Activated naive CD4-positive, alpha-beta T cell treated with anti-CD3 and anti-CD28 coated beads, Interleukin-2, amount 50 U/mL, for 24 hours (primary cell): ENCODE results near the gene BACE1.

Experiments
- H3K27ac Mint-ChIP-seq: one replicate; pipeline ENCODE4 v1.8.0; 2021; ENCODE audit warnings: mild to moderate bottlenecking, mixed read lengths
- H3K27me3 Mint-ChIP-seq: one replicate; pipeline ENCODE4 v1.8.0; 2021; ENCODE audit warnings: mixed read lengths
- H3K36me3 Mint-ChIP-seq: one replicate; pipeline ENCODE4 v1.8.0; 2021; ENCODE audit warnings: mixed read lengths
- H3K4me1 Mint-ChIP-seq: one replicate; pipeline ENCODE4 v1.8.0; 2021; ENCODE audit warnings: mixed read lengths
- H3K4me3 Mint-ChIP-seq: one replicate; pipeline ENCODE4 v1.8.0; 2021; ENCODE audit warnings: mild to moderate bottlenecking, mixed read lengths
- H3K9me3 Mint-ChIP-seq: one replicate; pipeline ENCODE4 v1.8.0; 2021; ENCODE audit warnings: mixed read lengths

The BACE1 gene

DNA sequence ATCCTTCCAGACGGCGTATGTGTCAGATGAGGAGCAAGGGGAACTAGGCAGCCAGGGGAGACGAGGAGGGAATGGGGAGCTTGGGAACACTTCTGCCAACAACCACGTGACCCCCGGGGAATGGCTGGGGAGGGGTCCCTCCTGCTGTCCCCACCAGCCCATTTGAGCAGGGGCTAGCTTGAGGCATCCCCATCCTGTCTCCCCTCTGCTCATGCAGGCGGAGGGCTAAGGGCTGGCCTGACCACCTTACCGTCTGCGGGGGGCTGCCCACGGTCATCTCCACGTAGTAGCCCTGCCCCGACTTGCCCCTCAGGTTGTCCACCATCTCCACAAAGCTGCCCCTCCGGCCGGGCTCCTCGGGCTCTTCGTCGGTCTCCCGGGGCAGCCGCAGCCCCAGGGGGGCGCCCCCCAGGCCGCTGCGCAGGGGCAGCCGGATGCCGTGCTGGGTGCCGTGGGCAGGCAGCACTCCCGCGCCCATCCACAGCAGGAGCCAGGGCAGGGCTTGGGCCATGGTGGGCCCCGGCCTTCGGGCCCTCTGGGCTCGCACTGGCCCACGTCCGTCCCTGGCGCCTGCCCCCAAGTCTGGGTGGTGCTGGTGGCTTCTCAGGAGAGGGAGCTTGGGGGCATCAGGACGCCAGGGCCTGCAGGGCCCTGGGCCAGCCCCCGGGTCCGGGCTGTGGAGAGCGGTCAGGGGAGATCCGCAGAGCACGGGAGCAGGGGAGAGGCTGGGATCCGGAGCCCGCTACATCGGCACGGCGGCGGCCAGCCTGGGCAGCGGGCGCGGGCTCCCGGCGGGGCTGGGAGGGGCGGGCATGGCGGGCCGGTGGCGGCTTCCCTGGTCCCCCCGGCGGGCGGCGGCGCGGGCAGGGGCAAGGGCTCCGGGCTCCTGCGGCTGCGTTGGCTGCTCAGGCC is 515 bp downstream of the BACE1 start:
- Mint-ChIP-seq H3K27ac (no peak overlapping the region), H3K27me3 (peaks cover 27% of the 10 kb centered on the region), H3K9me3 (no peaks in the 10 kb centered on the region), H3K4me3 (peak overlapping the region; percentile 69), H3K4me1 (peaks cover 11% of the 10 kb centered on the region), H3K36me3 (no peaks in the 10 kb centered on the region)

DNA sequence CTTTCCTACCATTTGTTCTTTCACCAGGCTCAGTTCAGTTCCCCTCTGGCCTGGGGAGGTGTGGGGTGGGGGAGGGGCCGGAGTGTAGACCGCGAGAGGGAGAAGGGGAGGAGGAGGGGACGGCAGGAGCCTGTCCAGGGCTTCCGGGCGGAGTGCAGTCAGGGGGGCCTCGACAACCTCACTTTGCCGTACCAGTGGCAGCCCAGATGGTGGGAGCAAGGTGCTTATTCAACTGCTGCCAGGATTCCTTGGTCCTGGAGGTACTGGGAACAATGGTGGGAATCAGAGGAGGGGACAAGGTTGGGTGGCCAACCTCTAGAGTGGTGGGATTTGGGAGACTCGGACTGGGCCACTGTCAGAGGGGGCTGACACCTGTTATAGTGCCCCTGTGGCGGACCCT is 1.2 kb downstream of the BACE1 start:
- Mint-ChIP-seq H3K4me3 (peak overlapping the region; percentile 68), H3K9me3 (no peaks in the 10 kb centered on the region), H3K27ac (no peak overlapping the region), H3K4me1 (peaks cover 11% of the 10 kb centered on the region), H3K27me3 (peaks cover 27% of the 10 kb centered on the region), H3K36me3 (no peaks in the 10 kb centered on the region)

DNA sequence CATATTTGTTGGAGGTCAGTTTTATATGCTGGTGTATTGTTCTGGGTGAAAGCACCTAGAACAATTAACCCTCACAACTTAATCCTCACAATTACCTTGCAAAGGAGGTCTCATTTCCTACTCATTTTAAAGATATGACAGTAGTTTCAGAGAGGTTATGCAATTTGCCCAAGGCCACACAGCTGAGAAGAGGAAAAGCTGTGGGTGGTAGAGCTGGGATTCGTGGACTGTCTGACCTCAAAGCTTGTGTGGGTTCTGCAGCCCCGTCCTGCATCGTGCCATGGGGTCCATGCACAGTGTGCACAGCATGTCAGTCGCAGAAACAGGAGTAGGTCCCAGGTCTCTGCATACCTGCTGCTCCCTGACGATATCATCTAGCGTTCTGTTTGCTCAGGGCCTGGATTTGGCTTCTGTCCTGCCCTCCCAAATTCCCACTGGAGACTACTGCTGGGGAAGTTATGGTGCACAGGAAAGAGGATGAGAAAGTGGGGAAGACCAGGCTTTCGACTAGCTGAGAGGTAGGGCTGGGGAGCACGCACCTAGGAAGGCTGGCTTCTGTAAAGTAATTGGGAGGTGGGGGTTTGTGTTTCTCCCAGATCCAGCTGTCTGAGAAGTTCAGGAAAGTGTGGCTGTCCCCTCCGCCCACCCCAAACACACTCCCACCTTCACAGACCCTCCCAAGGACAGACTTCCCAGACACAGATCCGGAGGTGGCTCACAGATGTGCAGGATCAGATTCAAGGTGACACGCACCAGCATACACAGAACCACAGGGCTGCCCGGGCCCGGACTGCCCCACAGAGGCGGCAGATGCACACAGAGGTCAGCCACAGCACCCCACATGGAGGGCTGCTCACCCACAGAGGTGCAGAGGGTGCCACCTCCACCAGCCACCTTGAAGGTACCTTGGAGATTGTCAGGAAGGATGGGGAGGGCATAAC is 2.0 kb downstream of the BACE1 start:
- Mint-ChIP-seq H3K27ac (no peak overlapping the region), H3K4me1 (peaks cover 11% of the 10 kb centered on the region), H3K27me3 (peaks cover 30% of the 10 kb centered on the region), H3K9me3 (no peaks in the 10 kb centered on the region), H3K4me3 (peak overlapping the region; percentile 30), H3K36me3 (no peaks in the 10 kb centered on the region)

DNA sequence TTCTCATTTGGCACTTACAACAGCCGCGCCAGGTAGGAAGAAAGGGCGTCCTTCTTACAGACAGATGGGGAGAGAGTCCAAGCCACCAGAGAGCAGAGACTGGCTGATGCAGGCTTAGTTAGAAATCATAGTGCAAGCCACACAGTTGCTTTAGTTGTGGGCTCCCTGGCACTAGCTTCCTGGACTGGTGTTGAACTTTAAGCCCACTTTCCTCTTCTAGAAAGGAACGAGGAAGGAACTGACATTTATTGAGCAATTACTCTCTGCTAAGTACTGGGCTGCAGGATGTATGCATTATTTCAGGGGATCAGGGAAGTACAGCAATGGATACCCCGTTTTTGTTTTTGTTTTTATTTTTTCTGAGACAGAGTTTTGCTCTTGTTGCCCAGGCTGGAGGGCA is 3.0 kb downstream of the BACE1 start:
- H3K27ac Mint-ChIP-seq = no peak overlapping the region

DNA sequence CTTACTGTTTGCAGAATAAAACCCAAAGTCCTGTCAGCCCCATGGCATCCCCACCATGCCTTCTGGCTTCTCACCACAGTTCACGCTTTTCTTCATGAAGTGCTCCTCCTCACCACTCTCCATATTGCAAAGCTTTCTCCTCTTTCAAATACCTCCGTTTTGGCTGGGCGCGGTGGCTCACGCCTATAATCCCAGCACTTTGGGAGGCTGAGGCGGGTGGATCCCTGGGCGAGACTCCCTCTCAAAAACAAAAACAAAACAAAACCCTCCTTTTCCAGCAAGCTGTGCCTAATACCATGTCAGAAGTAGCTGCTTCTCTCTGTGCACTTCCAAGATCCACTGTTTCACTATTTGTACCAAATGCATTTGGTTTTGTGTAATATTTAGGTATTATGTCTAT is 6.7 kb downstream of the BACE1 start:
- Mint-ChIP-seq H3K27me3 (peaks cover 11% of the 10 kb centered on the region), H3K27ac (no peak overlapping the region), H3K9me3 (no peaks in the 10 kb centered on the region)

More for the DNA sequence above, 3.0 kb downstream of the BACE1 start:
- Mint-ChIP-seq H3K27me3 (peaks cover 30% of the 10 kb centered on the region), H3K9me3 (no peaks in the 10 kb centered on the region), H3K4me1 (peaks cover 11% of the 10 kb centered on the region), H3K4me3 (no peak overlapping the region), H3K36me3 (no peaks in the 10 kb centered on the region)

DNA sequence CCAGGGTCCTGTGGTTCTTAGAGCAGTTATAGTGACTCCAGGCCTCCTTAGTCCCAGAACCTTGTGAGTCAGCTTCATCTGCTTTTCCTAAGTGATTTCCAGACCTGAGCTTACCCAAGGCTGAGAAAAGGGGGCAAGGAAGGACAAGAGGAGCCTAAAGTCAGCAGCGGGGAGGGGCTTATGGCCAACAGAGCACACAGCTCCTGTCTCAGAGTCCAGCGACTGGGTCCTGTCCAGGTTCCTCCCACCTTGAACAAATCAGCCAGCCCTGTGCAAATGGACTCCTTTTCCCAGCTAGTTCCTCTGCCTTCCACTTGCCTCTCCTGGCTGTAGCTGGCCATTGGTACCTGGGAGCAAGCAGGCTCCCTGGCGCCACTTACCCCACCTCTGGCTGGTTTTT is 10.9 kb downstream of the BACE1 start:
- Mint-ChIP-seq H3K36me3 (no peaks in the 10 kb centered on the region), H3K27ac (no peak overlapping the region), H3K9me3 (no peaks in the 10 kb centered on the region), H3K4me3 (no peak overlapping the region), H3K4me1 (no peaks in the 10 kb centered on the region), H3K27me3 (peaks cover 3% of the 10 kb centered on the region)

More for the DNA sequence above, 6.7 kb downstream of the BACE1 start:
- Mint-ChIP-seq H3K4me3 (no peak overlapping the region), H3K4me1 (no peaks in the 10 kb centered on the region), H3K36me3 (no peaks in the 10 kb centered on the region)

DNA sequence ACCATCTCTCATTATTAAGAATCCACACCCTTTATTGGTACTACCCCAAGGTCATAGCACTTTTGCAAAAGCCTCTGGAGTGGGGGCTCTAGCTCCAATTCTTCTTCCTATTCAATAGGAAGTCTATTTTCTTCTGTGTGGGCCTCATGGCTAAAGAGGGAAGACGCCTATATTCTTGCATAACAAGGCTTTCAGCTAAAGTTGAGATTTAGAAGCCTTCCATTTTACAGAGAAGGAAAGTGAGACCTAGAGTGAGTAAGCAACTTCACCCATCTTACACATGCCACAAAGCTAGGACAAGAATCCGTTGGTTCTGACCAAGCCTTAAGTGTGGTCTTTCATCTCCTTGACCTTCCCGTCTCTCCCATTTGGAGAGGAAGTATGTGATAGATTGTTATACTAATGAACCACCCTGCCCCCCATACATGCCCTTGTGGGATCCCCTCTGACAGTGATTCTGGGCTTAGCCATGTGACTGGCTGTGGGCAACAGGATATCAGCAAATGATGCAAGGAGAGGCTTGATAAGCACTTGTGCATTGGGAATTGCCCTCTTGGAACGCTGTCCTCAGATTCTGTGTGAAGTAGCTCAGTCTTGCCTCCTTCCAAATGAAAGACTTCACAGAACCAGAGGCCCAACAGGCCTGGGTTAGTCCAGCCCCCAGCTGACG is 12.3 kb downstream of the BACE1 start:
- no peaks in the 10 kb centered on the region for H3K9me3 Mint-ChIP-seq
- H3K4me3 Mint-ChIP-seq = no peak overlapping the region
- no peaks in the 10 kb centered on the region for H3K36me3 Mint-ChIP-seq
- no peaks in the 10 kb centered on the region for H3K4me1 Mint-ChIP-seq
- no peak overlapping the region for H3K27ac Mint-ChIP-seq
- H3K27me3 Mint-ChIP-seq = no peaks in the 10 kb centered on the region

DNA sequence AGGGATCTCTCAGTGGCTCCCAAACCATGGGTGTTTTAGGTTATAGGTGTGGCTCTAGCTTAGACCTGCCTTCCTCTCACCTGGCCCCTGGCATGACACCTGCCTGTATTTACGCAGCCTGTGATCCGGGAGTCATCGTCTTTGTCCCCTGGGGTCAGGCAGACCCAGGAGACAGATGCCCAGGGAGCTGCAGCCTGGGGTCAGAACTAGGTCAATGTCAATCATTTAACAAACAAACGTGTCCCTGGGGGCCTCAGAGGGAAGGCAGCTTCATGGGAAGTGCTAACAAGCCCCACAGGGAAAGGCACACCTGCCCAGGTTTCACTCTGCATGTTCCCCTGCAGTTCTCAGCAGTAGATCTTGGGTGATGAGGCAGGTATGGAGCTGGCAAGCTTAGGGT is 13.0 kb downstream of the BACE1 start:
- H3K27me3 Mint-ChIP-seq = no peaks in the 10 kb centered on the region
- no peaks in the 10 kb centered on the region for H3K4me1 Mint-ChIP-seq

DNA sequence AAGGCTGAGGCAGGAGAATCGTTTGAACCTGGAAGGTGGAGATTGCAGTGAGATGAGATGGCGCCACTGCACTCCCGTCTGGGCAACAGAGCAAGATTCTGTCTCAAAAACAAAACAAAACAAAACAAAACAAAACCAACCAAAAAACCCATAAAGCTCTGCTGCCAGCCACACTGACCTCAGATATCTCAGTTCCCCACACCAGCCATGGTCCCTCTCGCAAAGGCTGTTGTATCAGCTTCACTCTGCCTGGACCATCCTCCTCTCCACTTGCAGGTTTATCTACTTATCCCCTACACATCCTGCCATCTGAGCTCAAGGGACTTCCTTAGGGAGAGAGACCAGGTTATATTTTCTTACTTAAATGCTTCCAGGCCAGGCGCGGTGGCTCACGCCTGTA is 13.8 kb downstream of the BACE1 start:
- Mint-ChIP-seq H3K4me1 (no peaks in the 10 kb centered on the region), H3K27ac (no peak overlapping the region), H3K36me3 (no peaks in the 10 kb centered on the region), H3K4me3 (no peak overlapping the region), H3K27me3 (no peaks in the 10 kb centered on the region), H3K9me3 (no peaks in the 10 kb centered on the region)

More for the DNA sequence above, 13.0 kb downstream of the BACE1 start:
- H3K36me3 Mint-ChIP-seq = no peaks in the 10 kb centered on the region
- H3K9me3 Mint-ChIP-seq = no peaks in the 10 kb centered on the region
- no peak overlapping the region for H3K4me3 Mint-ChIP-seq
- H3K27ac Mint-ChIP-seq = no peak overlapping the region

DNA sequence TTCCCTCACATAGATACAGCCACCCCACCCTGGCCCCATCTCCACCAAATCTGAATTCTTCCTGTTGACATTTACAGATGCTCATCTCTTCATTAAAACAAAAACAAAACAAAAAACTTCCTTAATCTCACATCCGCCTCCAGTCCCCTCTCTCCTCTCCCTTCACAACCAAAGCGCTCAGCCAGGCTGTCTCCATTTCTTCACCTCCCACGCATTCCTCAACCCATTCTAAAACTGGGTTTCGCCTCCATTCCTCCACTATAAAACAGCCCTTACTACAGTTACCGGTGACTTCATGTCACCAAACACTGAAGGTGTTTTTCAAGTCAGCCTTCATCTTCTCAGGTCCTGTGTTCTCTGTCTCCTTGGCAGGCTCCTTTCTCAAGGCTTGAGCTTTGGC is 15.3 kb downstream of the BACE1 start:
- H3K4me1 Mint-ChIP-seq = no peaks in the 10 kb centered on the region
- H3K27me3 Mint-ChIP-seq = no peaks in the 10 kb centered on the region
- no peak overlapping the region for H3K4me3 Mint-ChIP-seq
- H3K36me3 Mint-ChIP-seq = no peaks in the 10 kb centered on the region
- no peaks in the 10 kb centered on the region for H3K9me3 Mint-ChIP-seq
- H3K27ac Mint-ChIP-seq = peak overlapping the region; percentile 48

DNA sequence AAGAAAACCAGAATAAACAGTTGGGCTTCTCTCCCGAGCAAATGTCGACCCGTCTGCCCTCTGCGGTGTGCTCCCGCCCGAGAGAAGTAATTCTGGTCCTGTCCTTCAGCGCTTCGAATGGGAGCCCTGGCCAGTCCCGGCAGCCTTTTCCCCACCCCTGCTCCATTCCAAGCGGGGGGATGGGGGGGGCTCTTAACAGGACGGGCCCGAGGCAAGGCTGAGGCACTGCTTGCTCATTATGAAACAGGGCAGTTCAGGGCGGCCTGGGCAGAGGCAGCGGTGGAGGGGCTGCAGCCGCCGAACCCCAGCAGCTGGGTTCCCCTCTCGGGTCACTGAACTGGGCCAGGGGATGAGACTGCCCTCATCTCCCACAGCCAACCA is 15.8 kb downstream of the BACE1 start:
- no peaks in the 10 kb centered on the region for H3K9me3 Mint-ChIP-seq
- H3K36me3 Mint-ChIP-seq = no peaks in the 10 kb centered on the region
- no peaks in the 10 kb centered on the region for H3K4me1 Mint-ChIP-seq
- H3K27ac Mint-ChIP-seq = no peak overlapping the region
- no peaks in the 10 kb centered on the region for H3K27me3 Mint-ChIP-seq
- H3K4me3 Mint-ChIP-seq = no peak overlapping the region

DNA sequence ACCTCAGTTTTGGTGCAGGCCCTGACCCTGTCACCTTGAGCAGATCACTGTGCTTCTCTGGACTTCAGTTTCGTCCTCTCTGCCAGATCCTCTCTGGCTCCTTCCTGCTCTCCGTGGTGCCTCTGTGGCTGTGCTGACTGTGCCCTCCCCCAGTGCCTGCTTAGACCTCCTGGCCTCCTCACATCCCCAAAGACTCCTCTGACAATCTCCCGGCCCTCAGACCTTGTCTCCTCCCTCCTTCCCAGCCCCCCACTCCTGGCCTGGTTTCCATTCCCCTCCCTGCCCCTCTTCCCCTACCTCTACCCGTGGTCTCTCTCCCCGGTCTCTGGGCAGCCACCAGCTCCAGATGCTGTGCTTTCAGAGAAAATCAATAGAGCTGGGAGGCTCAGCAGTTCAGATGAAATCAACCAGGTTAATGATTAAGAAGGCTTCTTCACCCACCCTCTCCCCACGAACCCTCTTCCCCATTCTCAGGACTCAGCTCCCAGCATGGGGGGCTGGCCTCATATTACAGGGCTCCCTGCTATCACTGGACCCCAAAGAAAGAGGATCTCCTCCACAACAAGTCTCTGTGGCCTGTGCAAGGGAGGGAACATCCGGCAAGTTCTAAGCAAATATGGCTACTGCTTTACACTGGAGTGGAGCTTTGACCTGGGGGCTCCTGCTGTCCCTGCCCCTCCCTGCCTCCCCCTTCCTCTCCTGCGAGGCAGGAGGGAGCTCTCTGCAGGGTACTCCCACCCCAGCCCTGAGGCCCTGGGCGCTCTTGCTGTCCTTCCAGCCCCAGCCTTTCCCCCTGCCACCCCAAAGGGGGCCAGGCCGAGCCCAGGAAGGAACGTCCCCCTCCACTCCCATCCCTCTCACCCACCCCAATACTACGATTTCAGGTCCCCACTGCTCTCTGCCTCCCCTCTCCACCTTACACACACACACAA is 16.4 kb downstream of the BACE1 start:
- H3K36me3 Mint-ChIP-seq = no peaks in the 10 kb centered on the region
- no peaks in the 10 kb centered on the region for H3K4me1 Mint-ChIP-seq
- no peak overlapping the region for H3K4me3 Mint-ChIP-seq
- H3K27ac Mint-ChIP-seq = no peak overlapping the region
- H3K9me3 Mint-ChIP-seq = no peaks in the 10 kb centered on the region
- H3K27me3 Mint-ChIP-seq = no peaks in the 10 kb centered on the region

DNA sequence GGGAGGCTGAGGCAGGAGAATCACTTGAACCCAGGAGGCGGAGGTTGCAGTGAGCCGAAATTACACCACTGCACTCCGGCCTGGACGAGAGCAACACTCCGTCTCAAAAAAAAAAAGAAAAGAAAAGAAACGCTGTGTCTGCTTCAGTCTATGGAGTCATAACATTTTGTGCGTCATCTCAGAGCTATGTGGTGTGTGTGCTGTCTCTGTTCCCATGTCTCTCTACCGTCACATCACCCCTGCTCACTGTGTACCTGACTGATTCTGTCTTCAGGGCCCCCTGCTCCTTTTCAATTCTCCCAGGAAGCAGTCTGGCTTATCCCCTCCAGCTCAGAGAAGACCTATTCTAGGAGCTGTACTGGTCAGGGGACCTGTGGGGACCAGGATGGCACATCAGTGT is 17.9 kb downstream of the BACE1 start:
- H3K9me3 Mint-ChIP-seq = no peaks in the 10 kb centered on the region
- no peak overlapping the region for H3K27ac Mint-ChIP-seq
- H3K27me3 Mint-ChIP-seq = no peaks in the 10 kb centered on the region
- H3K4me3 Mint-ChIP-seq = no peak overlapping the region
- H3K36me3 Mint-ChIP-seq = no peaks in the 10 kb centered on the region
- H3K4me1 Mint-ChIP-seq = no peaks in the 10 kb centered on the region

DNA sequence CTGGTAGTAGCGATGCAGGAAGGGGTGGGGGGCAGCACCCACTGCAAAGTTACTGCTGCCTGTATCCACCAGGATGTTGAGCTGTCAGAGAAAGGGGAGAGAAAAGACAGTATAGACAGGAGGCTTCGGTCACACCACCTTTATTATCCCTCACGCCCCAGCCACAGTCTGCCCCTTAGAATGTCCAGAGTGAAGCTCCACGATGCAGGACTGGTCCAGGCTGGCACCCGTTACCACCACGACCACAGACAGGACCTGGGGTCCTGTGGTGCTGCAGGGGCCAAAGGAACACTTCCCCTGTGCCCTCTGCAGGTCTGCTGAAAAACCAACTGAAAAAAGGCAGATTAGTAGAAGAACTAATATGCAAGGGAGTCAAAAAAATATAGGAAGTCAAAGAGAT is 19.2 kb downstream of the BACE1 start:
- Mint-ChIP-seq H3K27me3 (no peaks in the 10 kb centered on the region), H3K4me3 (no peak overlapping the region), H3K9me3 (no peaks in the 10 kb centered on the region), H3K27ac (no peak overlapping the region), H3K36me3 (no peaks in the 10 kb centered on the region), H3K4me1 (no peaks in the 10 kb centered on the region)
